Smooth muscle cell (in vitro differentiated cells): Measurements from ENCODE around the gene TMEM191C. TPM values are rescaled to one million over a fixed set of nuclear protein-coding genes. Genes with fewer than 3 reads are reported as not detected.
"Not testable (repeated sequence)": the region's sequence is repeated elsewhere in the genome, so short reads cannot be mapped to it uniquely, and the experiment has no call there.

Experiments used
- DNase-seq: peaks from one replicate; lab custom pipeline; 2025; ENCODE audit not compliant: unreplicated experiment; lab: John Stamatoyannopoulos, UW
- H2AFZ ChIP-seq: fragments of 200-600 bp; sonication (generic); 2 replicates; pipeline ENCODE4 v1.6.0; 2016; ENCODE audit warnings: antibody characterized with exemption, low read depth, mild to moderate bottlenecking
- H3F3A ChIP-seq: fragments of 200-600 bp; sonication (generic); 2 replicates; pipeline ENCODE4 v1.6.0; 2017; ENCODE audit warnings: antibody characterized with exemption, low read depth
- H3K27ac ChIP-seq: fragments of 200-600 bp; sonication (generic); 2 replicates; pipeline ENCODE4 v1.5.1; 2016; ENCODE audit warnings: low read depth, mild to moderate bottlenecking
- H3K27me3 ChIP-seq: fragments of 200-600 bp; sonication (generic); 2 replicates; pipeline ENCODE4 v1.6.1; 2016; ENCODE audit warnings: low read depth, mild to moderate bottlenecking
- H3K36me3 ChIP-seq: fragments of 200-600 bp; sonication (generic); 2 replicates; pipeline ENCODE4 v1.5.1; 2016; ENCODE audit warnings: low read depth
- H3K4me1 ChIP-seq: fragments of 200-600 bp; sonication (generic); 2 replicates; pipeline ENCODE4 v1.5.1; 2016; ENCODE audit warnings: low read depth
- H3K4me2 ChIP-seq: fragments of 200-600 bp; sonication (generic); 2 replicates; pipeline ENCODE4 v1.6.0; 2016; ENCODE audit warnings: mild to moderate bottlenecking
- H3K4me3 ChIP-seq: fragments of 200-600 bp; sonication (generic); 2 replicates; pipeline ENCODE4 v1.5.1; 2016; ENCODE audit warnings: mild to moderate bottlenecking
- H3K79me2 ChIP-seq: fragments of 200-600 bp; sonication (generic); 2 replicates; pipeline ENCODE4 v1.6.0; 2016; ENCODE audit warnings: low read depth, mild to moderate bottlenecking
- H3K9ac ChIP-seq: fragments of 200-600 bp; sonication (generic); 2 replicates; pipeline ENCODE4 v1.6.0; 2016; ENCODE audit warnings: low read depth
- H3K9me3 ChIP-seq: fragments of 200-600 bp; sonication (generic); replicated peaks from 2 replicates; pipeline ENCODE4 v1.5.1; 2016; ENCODE audit warnings: low read depth
- H4K20me1 ChIP-seq: fragments of 200-600 bp; sonication (generic); 2 replicates; pipeline ENCODE4 v1.6.0; 2016; ENCODE audit warnings: low read depth
- WGBS: methylation state at CpG from one replicate; pipeline ENCODE4 v1.1.7; 2016; ENCODE audit warnings: low lambda C conversion rate; 5-methylcytosine and 5-hydroxymethylcytosine counted together
- polyA plus RNA-seq: library from polyadenylated mRNA; unstranded; fragments of >200 nt; fragmentation: Nextera tagmentation; extraction: Ambion mirVana; gene quantifications from 2 replicates; pipeline ENCODE4 v1.2.1, GENCODE V29; 2016
- total RNA-seq: library from RNA; depleted of rRNA; stranded (reverse); fragments of >200 nt; gene quantifications from 2 replicates; pipeline ENCODE4 v1.2.3, GENCODE V29; 2014
- TF ChIP-seq, protein P1 (sequence below): fragments of 200-600 bp; sonication (generic); IDR thresholded peaks from 2 replicates; pipeline ENCODE4 v1.5.1; 2017; ENCODE audit warnings: borderline replicate concordance, mild to moderate bottlenecking, antibody characterized with exemption; ENCODE audit not compliant: insufficient read depth, poor library complexity, severe bottlenecking

The TMEM191C gene
- total and polyA plus RNA-seq, 2 experiments from 2014 or later: 1.4 to 3.2 TPM

DNA sequence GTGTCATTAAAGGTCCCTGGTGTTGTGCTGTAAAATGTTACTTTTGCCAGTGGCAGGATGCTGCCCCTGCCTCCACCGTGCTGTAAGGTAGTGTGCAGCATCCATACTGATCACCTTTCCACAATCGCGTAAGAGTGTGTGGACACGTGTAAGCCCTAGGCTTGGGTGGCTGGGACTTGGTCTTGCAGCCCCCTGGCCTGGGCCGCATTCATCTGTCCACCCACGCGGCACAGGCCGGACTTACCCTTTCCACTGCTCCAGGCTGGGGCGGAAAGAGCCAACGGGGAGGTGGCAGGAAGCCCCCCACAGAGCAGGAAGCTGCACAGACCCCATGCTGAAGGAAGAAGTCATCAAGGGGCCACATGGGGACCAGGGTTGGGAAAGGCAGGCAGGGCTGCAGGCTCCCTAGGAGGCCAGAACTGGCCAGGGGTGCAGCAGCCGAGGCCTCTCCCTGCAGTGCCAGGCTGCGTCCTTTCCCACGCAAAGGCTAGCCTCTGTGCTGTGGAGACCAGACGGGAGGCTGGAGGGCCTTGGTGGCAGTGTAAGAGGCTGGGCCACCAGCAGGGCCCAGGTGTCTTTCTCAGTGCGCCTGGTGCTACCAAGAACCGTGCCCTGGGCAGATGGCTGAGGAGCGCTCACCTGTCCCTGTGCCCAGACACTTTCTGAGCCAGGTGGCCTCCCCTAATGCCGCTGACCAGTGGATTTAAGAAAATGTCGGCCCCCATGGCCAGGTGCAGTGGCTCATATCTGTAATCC, 11.7 kb upstream of the TMEM191C start:
- DNase-seq: no peak

DNA sequence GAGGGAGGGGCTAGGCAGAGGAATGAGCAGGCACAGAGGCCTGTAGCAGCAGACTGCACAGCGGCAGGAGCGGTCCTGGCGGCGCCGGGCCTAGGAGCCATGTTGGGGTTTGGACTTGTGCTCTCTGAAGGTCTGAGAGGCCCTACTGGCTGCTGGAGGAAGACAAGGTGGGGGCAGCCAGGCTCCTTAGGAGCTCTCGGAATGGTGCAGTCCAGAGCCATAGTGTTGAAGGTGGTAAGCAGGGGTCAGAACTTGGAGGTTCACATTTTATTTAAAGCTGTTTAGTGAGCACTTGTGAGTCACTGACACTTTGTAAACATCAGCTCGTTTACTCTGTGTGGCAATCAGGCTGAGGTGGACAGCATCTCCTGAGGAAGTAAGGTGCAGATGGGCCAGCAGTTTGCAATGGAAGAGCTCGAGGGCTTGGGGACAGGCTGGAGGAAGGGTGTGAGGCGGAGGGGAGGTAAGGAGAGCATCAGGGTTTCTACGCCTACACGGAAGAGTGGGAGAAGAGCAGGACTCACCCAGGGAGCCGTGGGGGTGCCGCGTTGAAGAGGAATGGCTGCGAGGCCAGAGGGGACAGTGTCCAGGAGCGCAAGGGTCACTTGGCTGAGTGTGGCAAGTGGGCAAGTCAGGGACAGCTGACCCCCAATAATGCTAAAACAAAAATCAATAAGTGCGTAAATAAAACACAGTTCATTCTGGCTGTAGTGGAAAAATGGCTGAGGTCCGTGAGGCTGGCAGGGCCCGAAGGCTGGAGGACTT, 10.0 kb upstream of the TMEM191C start:
- Histone ChIP-seq H3K4me2 (no peak overlapping the region), H3K9me3 (no peaks in the 10 kb centered on the region), H3K36me3 (no peaks in the 10 kb centered on the region), H3K9ac (no peak overlapping the region), H4K20me1 (no peaks in the 10 kb centered on the region), H2AFZ (no peak overlapping the region), H3K4me3 (no peak overlapping the region), H3K79me2 (no peaks in the 10 kb centered on the region), H3K4me1 (no peaks in the 10 kb centered on the region), H3F3A (no peaks in the 10 kb centered on the region), H3K27me3 (no peaks in the 10 kb centered on the region), H3K27ac (no peak overlapping the region)
- TF ChIP-seq, protein P1, sequence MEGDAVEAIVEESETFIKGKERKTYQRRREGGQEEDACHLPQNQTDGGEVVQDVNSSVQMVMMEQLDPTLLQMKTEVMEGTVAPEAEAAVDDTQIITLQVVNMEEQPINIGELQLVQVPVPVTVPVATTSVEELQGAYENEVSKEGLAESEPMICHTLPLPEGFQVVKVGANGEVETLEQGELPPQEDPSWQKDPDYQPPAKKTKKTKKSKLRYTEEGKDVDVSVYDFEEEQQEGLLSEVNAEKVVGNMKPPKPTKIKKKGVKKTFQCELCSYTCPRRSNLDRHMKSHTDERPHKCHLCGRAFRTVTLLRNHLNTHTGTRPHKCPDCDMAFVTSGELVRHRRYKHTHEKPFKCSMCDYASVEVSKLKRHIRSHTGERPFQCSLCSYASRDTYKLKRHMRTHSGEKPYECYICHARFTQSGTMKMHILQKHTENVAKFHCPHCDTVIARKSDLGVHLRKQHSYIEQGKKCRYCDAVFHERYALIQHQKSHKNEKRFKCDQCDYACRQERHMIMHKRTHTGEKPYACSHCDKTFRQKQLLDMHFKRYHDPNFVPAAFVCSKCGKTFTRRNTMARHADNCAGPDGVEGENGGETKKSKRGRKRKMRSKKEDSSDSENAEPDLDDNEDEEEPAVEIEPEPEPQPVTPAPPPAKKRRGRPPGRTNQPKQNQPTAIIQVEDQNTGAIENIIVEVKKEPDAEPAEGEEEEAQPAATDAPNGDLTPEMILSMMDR: no peak
- WGBS: 91% methylated on average over 19 of the region's 19 CpGs
- DNase-seq: no peak

More for the DNA sequence above, 11.7 kb upstream of the TMEM191C start:
- Histone ChIP-seq H3K4me1 (no peaks in the 10 kb centered on the region), H3K27ac (no peak overlapping the region), H2AFZ (no peak overlapping the region), H3K79me2 (no peaks in the 10 kb centered on the region), H3K4me2 (no peak overlapping the region), H3K9me3 (no peaks in the 10 kb centered on the region), H3F3A (no peaks in the 10 kb centered on the region), H4K20me1 (peaks cover 13% of the 10 kb centered on the region), H3K36me3 (no peaks in the 10 kb centered on the region), H3K27me3 (no peaks in the 10 kb centered on the region), H3K4me3 (no peak overlapping the region), H3K9ac (no peak overlapping the region)
- TF ChIP-seq, protein P1: no peak
- WGBS: 87% methylated on average over 19 of the region's 19 CpGs

DNA sequence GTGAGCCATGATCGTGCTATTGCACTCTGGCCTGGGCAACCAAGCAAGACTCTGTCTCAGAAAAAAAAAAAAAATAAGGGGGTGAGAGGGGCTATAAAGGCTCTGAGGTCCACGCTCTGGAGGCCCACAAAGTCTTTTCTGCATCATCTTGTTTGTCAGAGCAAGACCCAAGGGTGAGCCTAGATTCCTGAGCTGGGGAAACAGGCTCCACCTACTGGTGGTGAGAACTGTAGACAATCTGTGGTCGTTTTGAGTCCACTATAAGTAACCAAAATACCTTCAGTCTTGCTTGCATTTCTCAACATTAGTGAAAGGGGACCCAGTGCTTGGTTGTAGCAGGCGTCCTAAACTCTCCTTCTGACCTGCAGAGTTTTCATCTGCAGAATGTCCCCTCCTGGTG, 4.5 kb upstream of the TMEM191C start:
- not testable (repeated sequence) for H3K79me2 ChIP-seq, H2AFZ ChIP-seq, H3K36me3 ChIP-seq, H3K9ac ChIP-seq, H4K20me1 ChIP-seq, H3K4me1 ChIP-seq, H3K4me2 ChIP-seq, H3K4me3 ChIP-seq, H3F3A ChIP-seq, H3K27me3 ChIP-seq, H3K9me3 ChIP-seq, DNase-seq, H3K27ac ChIP-seq
- 100% methylated on average over 1 of the region's 4 CpGs for WGBS

DNA sequence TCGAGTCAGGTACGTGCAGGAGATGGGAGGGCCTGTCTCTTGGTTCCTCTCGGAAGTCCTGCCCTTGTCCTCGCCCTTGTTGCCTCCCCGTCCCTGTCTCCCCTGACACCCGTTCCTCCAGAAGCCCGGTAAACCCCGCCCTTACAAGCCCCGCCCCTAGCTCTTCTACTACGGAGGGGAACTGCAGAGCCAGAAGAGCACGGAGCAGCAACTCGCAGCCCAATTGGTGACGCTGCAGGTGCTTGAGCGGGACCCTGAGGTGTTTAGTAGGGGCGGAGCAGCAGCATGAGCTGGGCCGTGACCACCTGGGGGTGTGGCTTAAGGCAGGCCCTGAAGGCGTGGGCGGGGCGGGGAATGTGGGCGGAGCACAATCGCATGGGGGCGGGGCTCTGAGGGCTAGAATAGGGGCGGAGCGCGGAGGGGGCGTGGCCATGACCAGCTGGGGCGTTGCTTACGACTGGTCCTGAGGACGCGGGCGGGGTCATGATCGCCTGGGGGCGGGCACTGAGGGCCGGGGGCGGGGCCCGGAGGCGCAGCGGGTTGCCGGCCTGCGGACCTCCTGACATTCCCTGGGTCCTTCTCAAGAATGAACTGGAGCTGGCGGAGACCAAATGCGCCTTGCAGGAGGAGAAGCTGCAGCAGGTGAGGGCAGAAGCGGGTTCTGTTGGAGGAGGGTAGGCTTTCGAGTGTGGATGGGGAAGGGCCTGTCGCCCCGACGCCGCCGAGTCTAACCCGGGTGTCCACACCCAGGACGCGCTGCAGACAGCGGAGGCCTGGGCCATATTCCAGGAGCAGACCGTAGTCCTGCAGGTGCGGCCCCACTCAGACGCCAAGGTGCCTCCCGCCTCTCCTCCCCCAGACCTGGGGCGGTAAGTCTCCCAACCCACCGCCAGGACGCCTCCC, 1.3 kb downstream of the TMEM191C start:
- 0% methylated on average over 6 of the region's 60 CpGs for WGBS
- not testable (repeated sequence) for DNase-seq, H3K27me3 ChIP-seq

DNA sequence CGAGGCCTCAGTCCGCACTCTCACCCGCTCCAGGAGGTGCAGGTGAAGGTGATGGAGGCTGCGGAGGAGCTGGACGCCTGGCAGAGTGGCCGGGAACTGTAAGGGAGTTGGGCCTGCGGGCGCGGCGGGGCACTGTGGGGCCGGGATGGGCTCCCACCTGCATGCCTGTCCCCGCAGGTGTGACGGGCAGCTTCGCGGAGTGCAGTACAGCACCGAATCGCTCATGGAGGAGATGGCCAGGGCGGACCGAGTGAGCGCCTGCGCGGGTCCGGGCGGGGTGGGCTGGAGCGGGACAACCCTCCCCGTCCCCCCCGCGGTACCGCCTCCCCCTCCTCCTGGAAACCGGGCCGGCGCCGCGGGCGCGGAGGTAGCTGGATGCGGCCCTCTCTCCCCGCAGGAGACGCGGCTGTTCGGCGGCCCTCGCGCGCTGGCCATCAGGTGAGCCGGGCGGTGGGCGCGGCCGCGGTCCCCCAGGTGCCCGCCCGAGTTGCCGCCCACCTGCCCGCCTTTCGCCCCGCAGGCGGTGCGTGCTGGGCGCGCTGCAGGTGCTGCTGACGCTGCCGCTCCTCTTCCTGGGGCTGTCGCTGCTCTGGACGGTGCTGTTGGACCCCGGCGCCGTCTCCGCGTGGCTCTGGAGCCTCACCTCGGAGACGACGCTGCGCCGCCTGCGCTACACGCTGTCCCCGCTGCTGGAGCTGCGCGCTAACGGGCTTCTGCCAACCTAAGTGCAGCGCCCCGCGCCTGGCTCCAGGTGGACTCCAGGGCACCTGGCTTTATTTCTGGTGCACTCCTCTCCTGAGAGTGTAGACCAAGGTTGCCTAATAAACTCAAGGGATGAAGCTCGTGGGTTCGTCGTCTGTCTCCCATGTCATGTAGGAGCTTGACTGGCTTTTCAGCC, 2.2 kb downstream of the TMEM191C start:
- not testable (repeated sequence) for H3K79me2 ChIP-seq, H3K9ac ChIP-seq, H3K4me1 ChIP-seq, H3K9me3 ChIP-seq, H2AFZ ChIP-seq, H4K20me1 ChIP-seq, H3F3A ChIP-seq, H3K27me3 ChIP-seq, DNase-seq, H3K4me2 ChIP-seq, H3K27ac ChIP-seq, H3K36me3 ChIP-seq, H3K4me3 ChIP-seq
- WGBS: 14% methylated on average over 25 of the region's 87 CpGs

More for the DNA sequence above, 1.3 kb downstream of the TMEM191C start:
- H2AFZ ChIP-seq, H3K27ac ChIP-seq, H3K4me1 ChIP-seq, H3F3A ChIP-seq, H3K9ac ChIP-seq, H3K79me2 ChIP-seq, H3K36me3 ChIP-seq, H4K20me1 ChIP-seq, H3K9me3 ChIP-seq: not testable (repeated sequence)
- Histone ChIP-seq H3K4me3 (peak overlapping the region; percentile 42), H3K4me2 (peak overlapping the region; percentile 40)

DNA sequence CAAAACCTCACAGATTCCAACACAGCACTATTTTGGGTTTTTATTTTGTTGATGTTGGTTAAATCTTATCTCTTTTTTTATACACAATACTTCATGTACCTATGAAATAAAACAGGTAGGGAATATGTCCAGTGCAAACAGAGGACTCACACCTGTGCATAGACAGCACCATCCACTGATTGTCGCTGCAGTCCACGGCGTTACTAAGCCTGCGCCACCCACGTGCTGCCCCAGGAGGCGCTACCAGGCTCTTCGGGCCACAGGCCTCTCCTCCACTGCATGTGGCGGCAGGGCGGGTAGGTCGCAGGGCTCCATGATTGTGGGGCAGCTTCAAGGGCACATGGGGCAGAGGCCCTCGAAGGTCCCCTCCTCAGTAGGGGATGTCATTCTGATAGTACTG, 5.8 kb downstream of the TMEM191C start:
- not testable (repeated sequence) for H3K9ac ChIP-seq, H2AFZ ChIP-seq, H3K36me3 ChIP-seq, H3F3A ChIP-seq, H3K9me3 ChIP-seq, H3K4me2 ChIP-seq, H4K20me1 ChIP-seq, H3K4me3 ChIP-seq, H3K27me3 ChIP-seq, H3K27ac ChIP-seq, H3K4me1 ChIP-seq, DNase-seq, H3K79me2 ChIP-seq
- no CpG with 5 or more reads among the region's 11 CpGs for WGBS
